Natural killer cell (primary cell): ENCODE measurements around the gene GDF15. TPM values are rescaled to one million over a fixed set of nuclear protein-coding genes. Genes with fewer than 3 reads are reported as not detected.

ENCODE experiments used
- ATAC-seq, 3 donors: fragments of 150-1000 bp in 2 of 3; fragments of 200-7000 bp in 1 of 3; cut with Tn5 transposase; 1 replicate in 1 of 3; 2 replicates in 2 of 3; pipeline ENCODE4 v1.10.0; 2021; ENCODE audit warnings: mild to moderate bottlenecking in 2 of 3, moderate library complexity in 2 of 3
- DNase-seq, 2 donors: peaks; one replicate each; pipeline versions ENCODE4 v3.0.0 to v3.0.0-alpha.2; 2013 to 2021; ENCODE audit warnings: mixed read lengths in 1 of 2
- H3K27ac ChIP-seq: one replicate; pipeline ENCODE4 v1.5.1; 2013; ENCODE audit warnings: mild to moderate bottlenecking, low read length
- H3K27me3 ChIP-seq: one replicate; pipeline ENCODE4 v1.6.1; 2013; ENCODE audit warnings: low read length; ENCODE audit not compliant: control insufficient read depth, insufficient read depth
- H3K36me3 ChIP-seq: one replicate; pipeline ENCODE4 v1.6.1; 2013; ENCODE audit warnings: low read length; ENCODE audit not compliant: control insufficient read depth, insufficient read depth
- H3K4me1 ChIP-seq: one replicate; pipeline ENCODE4 v1.6.1; 2013; ENCODE audit warnings: low read length; ENCODE audit not compliant: control insufficient read depth, insufficient read depth
- H3K4me3 ChIP-seq: one replicate; pipeline ENCODE4 v1.5.1; 2013; ENCODE audit warnings: low read length
- H3K9me3 ChIP-seq: one replicate; pipeline ENCODE4 v1.6.1; 2013; ENCODE audit warnings: low read length; ENCODE audit not compliant: control insufficient read depth, insufficient read depth
- H3K27ac Mint-ChIP-seq, 2 donors: one replicate each; pipeline ENCODE4 v1.8.0; 2022; ENCODE audit warnings: mild to moderate bottlenecking in 2 of 2, mixed read lengths in 2 of 2, moderate library complexity in 1 of 2
- H3K27me3 Mint-ChIP-seq, 2 donors: one replicate each; pipeline ENCODE4 v1.8.0; 2022; ENCODE audit warnings: low read depth in 2 of 2, mixed read lengths in 2 of 2
- H3K36me3 Mint-ChIP-seq: one replicate; pipeline ENCODE4 v1.8.0; 2022; ENCODE audit warnings: mixed read lengths
- H3K4me1 Mint-ChIP-seq, 2 donors: one replicate each; pipeline ENCODE4 v1.8.0; 2022; ENCODE audit warnings: mixed read lengths in 2 of 2
- H3K4me3 Mint-ChIP-seq: one replicate; pipeline ENCODE4 v1.8.0; 2022; ENCODE audit warnings: mild to moderate bottlenecking, moderate library complexity, mixed read lengths
- H3K9me3 Mint-ChIP-seq, 2 donors: one replicate each; pipeline ENCODE4 v1.8.0; 2022; ENCODE audit warnings: mixed read lengths in 2 of 2
- WGBS: methylation state at CpG from one replicate; pipeline ENCODE4 v1.1.7; 2013; ENCODE audit warnings: missing lambda C conversion rate; ENCODE audit not compliant: insufficient coverage; 5-methylcytosine and 5-hydroxymethylcytosine counted together
- intact Hi-C: fragments of 100-400 bp; cut with micrococcal nuclease; formaldehyde crosslinking; loops from one replicate; pipeline ENCODE4 v1.14.2; 2022
- total RNA-seq, 4 donors: library from RNA; stranded (reverse); fragments of 120-200 nt in 1 of 4; gene quantifications; one replicate each; pipeline versions ENCODE4 v1.2.3 to v1.2.4, GENCODE V29; 2013 to 2022
- TF ChIP-seq, protein P1 (sequence below): fragments of 200-600 bp; IDR thresholded peaks from one replicate; pipeline ENCODE4 v1.8.0; 2022; ENCODE audit warnings: antibody characterized with exemption

Gene GDF15
- total RNA-seq, 3 donors from 2014 or later (not counting 1 experiment from before 2014, with no cell fraction given), result 0.85 to 1.5 TPM; not detected in 1

DNA sequence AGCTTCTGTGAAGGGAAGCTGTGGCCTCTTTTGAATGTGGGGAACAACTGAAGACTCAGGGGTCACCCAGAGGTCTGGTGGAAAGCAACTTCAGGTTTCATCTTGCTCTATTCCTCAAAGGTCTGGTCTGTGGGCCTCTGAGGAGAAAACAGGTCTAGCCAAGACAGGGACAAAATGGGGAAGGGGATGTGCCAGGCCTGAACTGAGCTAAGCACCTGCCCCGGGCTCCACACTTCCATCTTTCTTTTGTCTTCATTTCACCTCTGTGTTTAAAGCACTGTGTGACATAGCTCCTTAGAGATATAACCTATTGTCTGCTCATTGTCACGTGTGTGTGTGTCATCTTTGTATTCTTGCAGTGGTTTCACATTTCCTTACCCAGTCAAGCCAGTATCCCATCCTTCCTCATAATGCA lies 19.9 kb upstream of the GDF15 start:
- Histone ChIP-seq H3K4me1 (peaks cover 3% of the 10 kb centered on the region), H3K4me3 (no peak overlapping the region), H3K9me3 (no peaks in the 10 kb centered on the region), H3K36me3 (peaks cover 23% of the 10 kb centered on the region), H3K27me3 (no peaks in the 10 kb centered on the region), H3K27ac (no peak overlapping the region)
- ATAC-seq, result no peak
- TF ChIP-seq, protein P1, sequence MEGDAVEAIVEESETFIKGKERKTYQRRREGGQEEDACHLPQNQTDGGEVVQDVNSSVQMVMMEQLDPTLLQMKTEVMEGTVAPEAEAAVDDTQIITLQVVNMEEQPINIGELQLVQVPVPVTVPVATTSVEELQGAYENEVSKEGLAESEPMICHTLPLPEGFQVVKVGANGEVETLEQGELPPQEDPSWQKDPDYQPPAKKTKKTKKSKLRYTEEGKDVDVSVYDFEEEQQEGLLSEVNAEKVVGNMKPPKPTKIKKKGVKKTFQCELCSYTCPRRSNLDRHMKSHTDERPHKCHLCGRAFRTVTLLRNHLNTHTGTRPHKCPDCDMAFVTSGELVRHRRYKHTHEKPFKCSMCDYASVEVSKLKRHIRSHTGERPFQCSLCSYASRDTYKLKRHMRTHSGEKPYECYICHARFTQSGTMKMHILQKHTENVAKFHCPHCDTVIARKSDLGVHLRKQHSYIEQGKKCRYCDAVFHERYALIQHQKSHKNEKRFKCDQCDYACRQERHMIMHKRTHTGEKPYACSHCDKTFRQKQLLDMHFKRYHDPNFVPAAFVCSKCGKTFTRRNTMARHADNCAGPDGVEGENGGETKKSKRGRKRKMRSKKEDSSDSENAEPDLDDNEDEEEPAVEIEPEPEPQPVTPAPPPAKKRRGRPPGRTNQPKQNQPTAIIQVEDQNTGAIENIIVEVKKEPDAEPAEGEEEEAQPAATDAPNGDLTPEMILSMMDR, result no peak
- Mint-ChIP-seq H3K27ac (no peak overlapping the region), H3K27me3 (no peaks in the 10 kb centered on the region), H3K36me3 (no peaks in the 10 kb centered on the region), H3K4me1 (peaks cover 0 to 4% of the 10 kb centered on the region in 2 donors), H3K4me3 (no peak overlapping the region), H3K9me3 (no peaks in the 10 kb centered on the region)
- WGBS, result 100% methylated on average over 2 of the region's 2 CpGs
- DNase-seq, result no peak
- intact Hi-C loops, result no loop called here

DNA sequence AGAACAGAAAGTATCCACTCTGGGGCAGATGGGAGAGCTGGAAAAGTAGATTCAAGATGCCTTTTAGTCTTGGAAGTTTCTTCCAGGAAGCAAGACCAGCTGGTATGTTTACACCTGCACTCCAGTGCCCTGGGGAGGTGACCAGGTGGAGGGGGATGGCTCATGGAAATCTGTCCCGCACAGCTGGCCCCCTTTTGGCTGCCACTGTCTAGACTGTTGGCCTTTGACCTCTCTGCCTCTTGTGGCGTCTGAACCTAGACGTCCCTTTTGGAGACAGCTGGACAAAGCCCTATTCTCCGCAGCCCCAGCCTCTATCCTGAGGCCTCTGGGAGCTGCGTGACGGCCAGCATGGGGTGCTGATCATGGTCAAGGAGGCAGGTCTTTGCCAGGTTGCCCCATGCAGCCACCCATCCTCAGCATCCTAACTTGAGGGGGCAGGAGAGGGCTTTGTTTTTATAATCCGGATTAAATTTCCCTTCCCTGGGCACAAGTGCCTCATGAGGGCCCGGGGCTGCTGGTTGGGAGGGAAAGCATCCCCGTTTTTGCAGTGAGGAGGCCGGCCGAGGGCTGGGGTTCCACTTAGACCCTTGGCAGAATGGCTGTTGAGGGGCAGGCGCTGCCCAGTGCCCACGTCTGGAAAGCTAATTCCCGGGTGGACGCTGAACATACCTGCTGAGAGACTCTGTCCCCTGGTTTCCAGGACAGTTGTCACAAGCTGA lies 17.3 kb upstream of the GDF15 start:
- Histone ChIP-seq H3K36me3 (peaks cover 11% of the 10 kb centered on the region), H3K27ac (no peak overlapping the region), H3K27me3 (no peaks in the 10 kb centered on the region), H3K4me3 (no peak overlapping the region), H3K9me3 (no peaks in the 10 kb centered on the region), H3K4me1 (peaks cover 20% of the 10 kb centered on the region)
- WGBS, result 94% methylated on average over 15 of the region's 15 CpGs
- Mint-ChIP-seq H3K9me3 (no peaks in the 10 kb centered on the region), H3K27ac (no peak overlapping the region), H3K4me1 (peaks cover 3 to 14% of the 10 kb centered on the region in 2 donors), H3K4me3 (no peak overlapping the region), H3K27me3 (no peaks in the 10 kb centered on the region), H3K36me3 (no peaks in the 10 kb centered on the region)
- TF ChIP-seq, protein P1, result no peak
- no peak for ATAC-seq
- no peak for DNase-seq
- intact Hi-C loops, result no loop called here

DNA sequence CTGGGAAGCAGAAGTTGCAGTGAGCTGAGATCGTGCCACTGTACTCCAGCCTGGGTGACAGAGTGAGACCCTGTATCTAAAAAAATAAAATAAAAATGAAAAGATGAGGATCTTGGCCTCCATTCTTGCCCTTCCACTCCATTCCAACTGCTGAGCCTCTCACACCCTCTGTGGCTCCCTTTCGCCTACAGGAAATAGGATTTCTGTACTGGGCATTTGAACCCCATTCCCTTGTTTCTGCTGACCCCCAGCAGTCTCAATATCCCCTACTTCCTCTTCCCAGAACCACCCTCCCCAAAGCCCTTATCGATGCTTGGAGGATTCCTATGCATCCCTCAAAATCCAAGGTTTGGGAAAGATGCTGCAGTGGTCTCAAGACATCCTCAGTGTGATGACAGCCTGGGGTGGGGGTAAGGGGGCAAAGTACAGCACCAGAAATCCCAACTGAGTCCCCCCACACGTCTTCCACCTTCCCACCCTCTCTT lies 12.5 kb upstream of the GDF15 start:
- WGBS, result 43% methylated on average over 4 of the region's 4 CpGs
- intact Hi-C loops, result no loop called here
- Histone ChIP-seq H3K4me1 (peaks cover 31% of the 10 kb centered on the region), H3K9me3 (no peaks in the 10 kb centered on the region), H3K4me3 (no peak overlapping the region), H3K27me3 (no peaks in the 10 kb centered on the region), H3K36me3 (peaks cover 3% of the 10 kb centered on the region), H3K27ac (peak overlapping the region; percentile 87)
- TF ChIP-seq, protein P1, result no peak
- Mint-ChIP-seq H3K36me3 (no peaks in the 10 kb centered on the region), H3K27ac (peak overlapping the region; percentile 91), H3K4me3 (peak overlapping the region; percentile 78), H3K4me1 (peaks cover 20 to 25% of the 10 kb centered on the region in 2 donors), H3K27me3 (no peaks in the 10 kb centered on the region), H3K9me3 (no peaks in the 10 kb centered on the region)
- DNase-seq (no peak), ATAC-seq (no peak)
